HT-29 (cell line): ENCODE measurements around the gene ERMN. TPM values are rescaled to one million over a fixed set of nuclear protein-coding genes. Genes with fewer than 3 reads are reported as not detected.

Experiments
- DNase-seq: peaks from one replicate; pipeline ENCODE4 v3.0.0-alpha.2; 2015; ENCODE audit warnings: low spot score
- total RNA-seq: library from RNA; depleted of rRNA; stranded (reverse); fragments of >200 nt; shearing (Covaris generic); gene quantifications from 2 replicates; pipeline ENCODE4 v1.2.3, GENCODE V29; 2014; rRNA removed

Gene ERMN
- total RNA-seq, 1 experiment from 2014 or later = not detected

DNA sequence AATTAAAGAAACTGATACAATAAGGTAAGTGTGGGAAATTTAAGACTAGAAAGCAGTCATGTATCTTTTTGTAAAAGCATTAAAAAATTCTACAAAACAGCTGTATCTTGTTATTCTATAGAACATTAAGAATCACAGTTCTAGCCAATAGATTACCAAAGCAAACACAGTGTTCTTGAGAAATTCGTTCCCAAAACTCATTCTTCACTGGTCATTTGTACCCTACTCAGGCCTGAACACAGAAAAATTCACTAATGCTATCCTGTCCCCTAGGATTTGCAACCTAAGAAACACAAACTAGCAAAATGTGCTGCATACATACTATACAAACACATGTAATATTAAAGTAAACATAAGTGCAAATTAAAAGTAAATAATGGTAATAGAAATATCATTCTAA lies 29.1 kb downstream of the ERMN start:
- no peak for DNase-seq

DNA sequence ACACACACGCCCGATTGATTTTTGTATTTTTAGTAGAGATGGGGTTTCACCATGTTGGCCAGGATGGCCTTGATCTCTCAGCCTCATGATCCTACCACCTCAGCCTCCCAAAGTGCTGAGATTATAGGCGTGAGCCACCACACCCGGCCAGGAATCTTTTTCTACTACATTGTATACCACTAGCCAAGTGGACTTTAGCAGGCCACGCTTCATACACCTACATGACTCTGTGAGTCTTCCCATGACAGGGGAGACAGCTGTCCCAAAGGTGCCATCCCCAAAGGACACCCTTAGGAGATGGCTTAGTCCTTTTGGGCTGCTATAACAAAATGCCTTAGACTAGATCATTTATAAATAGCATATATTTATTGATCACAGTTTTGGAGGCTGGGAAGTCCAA lies 32.8 kb downstream of the ERMN start:
- DNase-seq = no peak

DNA sequence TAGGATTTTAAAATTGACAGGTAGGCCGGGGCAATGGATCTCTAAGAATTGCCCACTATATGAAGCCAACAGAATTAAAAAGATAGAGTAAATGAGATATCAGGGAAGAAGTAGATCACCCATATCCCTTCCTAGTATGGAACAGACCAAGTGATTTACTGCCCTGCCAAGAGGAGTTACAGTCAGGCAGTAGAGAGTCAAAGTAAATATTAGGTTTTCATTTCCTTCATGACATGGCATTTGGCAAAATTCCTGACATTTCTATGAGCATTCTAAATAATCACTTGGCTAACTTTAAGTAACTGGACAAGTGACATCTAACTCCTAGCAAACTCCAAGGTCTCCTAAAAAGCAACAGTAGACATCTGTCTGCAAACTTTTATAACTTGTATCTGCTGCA lies 34.6 kb downstream of the ERMN start:
- peak; percentile 36 for DNase-seq

DNA sequence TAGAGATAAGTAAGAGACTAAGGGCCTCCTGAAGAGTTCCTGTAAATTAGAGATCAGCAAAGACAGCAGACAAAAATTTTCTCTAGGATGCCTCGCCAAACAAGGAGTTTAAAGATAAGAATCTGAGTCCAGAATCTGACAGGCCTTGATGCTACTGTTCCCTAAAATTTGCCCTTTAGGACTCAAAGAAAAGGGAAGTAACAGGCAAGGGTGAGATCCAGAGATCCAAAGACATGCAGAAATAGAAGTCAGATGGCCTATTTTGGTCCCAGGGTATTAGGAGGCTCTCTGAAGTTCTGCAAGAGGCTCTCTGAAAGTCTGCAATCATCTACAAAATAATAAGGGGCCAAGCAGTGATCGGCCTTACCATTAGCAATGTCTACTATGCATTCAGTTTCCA lies 35.1 kb downstream of the ERMN start:
- DNase-seq = no peak

DNA sequence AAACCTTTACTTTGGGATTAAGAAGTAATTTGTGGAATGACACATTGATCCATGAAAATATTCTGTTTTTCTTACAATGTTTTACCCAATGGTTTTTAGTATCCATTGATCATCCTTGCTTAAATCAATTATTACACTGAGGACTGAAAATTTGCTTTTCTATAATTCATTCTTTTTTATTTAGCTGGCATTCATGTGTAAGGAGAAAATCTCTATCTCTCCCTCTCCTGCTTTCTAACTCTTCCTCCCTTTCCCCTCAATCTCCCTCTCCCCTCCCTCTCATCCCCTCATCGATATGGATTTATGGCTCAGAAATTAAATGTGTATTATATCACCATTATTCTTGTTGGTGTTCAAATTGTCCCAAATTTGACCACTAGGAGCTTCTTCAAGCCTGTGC lies 38.5 kb downstream of the ERMN start:
- DNase-seq = no peak

DNA sequence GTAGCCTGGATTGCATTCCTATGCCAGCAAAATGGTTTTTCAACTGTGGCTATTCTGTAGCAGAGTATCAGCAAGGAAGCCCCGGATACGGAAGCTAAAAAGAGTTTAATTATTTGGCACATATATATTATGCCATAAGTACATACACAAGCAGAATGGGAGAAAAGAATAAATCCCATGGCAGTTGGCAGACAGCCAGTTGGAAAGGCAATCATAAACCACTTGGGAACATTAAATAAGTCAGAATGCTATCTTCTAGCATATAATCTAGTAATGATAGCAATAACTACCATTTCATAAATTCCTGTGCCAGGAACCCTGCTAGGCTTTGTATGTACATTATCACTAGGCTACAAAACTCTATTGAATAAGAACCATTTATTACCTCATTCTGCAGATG lies 42.2 kb downstream of the ERMN start:
- no peak for DNase-seq

DNA sequence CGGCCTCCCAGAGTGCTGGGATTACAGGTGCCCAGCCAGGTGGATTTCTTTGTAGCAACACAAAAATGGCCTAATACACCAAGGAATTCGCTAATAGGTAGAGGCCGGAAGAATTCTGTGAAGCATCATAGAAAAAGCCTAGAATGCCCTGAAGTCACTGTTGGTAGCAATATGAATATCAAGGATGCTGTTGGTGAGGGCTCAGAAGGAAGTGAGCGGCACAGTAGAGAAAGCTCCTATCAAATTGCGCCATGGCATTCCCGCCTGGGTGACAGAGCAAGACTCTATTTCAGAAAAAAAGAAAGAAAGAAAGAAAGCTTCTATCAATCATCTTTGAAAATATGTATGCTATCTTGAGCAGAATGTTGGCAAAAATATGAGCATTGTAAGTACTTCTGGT lies 44.3 kb downstream of the ERMN start:
- DNase-seq = no peak

DNA sequence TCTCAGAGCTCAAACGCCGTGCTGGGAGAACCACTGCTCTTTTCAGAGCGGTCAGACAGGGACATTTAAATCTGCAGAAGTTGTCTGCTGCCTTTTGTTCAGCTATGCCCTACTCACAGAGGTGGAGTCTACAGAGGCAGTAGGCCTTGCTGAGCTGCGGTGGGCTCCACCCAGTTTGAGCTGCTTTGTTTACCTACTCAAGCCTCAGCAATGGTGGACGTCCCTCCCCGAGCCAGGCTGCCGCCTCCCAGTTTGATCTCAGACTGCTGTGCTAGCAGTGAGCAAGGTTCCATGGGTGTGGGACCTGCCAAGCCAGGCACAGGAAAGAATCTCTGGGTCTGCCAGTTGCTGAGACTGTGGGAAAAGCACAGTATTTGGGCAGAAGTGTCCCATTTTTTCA lies 46.3 kb downstream of the ERMN start:
- DNase-seq = peak; percentile 39

DNA sequence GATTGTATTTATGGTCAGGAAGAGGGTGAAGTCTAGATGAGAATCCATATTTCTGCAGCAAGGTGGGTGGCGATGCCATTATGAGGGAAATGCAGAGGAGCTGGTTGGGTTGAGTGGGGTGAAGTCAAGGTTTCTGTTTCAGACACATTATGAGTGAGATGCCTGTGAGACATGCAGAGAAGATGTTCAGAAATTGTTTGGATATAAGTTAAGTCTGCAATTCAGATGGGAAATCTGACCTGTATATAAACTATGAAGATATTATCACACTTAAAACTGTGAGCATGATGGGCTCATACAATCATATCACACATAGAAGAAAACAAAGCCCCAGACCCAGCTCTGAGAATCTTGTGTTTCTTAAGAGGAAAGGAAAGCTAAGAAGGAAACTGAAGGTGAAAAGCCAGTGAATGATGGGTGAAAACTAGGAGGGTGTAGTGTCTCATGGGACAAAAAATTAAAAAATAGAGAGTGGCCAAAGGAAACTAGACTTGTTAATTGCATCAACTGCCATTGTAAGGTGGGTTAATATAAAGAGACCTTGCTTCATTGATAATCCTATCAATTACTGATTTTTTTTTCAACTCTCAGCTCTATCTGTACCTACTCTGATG lies 53.9 kb downstream of the ERMN start:
- DNase-seq = no peak

DNA sequence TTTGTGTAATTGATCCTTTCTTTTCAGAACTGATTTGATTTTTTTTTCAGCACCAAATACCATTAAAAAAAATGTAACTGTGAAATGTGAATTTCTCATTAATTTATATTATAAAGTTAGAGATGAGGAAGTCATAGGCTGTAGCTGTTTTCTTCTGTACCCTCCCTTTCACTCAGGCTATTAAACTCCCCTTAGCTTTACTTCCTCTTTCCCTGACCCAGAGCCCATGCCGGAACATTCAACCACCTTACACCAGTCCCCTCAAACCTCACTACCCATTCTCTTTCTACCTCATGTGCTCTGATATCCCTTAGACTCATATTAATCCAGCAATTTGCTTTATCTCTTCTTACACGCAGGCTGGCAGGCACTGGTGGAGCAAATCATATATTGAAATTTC lies 55.7 kb downstream of the ERMN start:
- no peak for DNase-seq

DNA sequence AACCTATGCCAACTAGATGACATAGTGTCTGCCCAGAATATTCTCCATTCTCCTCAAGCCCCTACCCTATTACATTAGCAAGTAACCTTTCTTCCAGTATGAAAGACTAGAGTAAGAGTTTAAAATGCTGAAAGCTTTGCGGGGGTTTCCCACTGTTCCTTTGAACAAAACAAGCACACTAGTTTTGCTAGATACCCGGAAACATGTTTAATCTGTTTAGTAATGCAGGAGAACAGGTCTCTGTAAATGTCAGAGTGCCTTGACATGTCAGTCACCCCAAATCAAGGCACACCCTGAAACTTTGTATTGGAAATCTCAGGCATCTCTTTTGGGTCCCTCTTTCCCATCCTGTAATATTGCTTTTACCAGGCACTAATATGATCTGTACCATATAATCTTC lies 56.6 kb downstream of the ERMN start:
- DNase-seq = no peak

Other genes starting within 250 kb of the ERMN start
- 0.70 and 1.1 TPM in 2 replicates for gene GALNT5, start 68.1 kb downstream of the ERMN start, total RNA-seq
- 0.08 TPM in 1 of 2 replicates, not detected in the other for gene CYTIP, start 118.3 kb upstream of the ERMN start, total RNA-seq